PC-3 (cell line): ENCODE results near the gene VRK3. TPM values are rescaled to one million over a fixed set of nuclear protein-coding genes. Genes with fewer than 3 reads are reported as not detected.

Source experiments
- ATAC-seq: fragments of 200-7000 bp; cut with Tn5 transposase; 2 replicates; pipeline ENCODE4 v1.9.1; 2020; ENCODE audit warnings: mild to moderate bottlenecking, moderate library complexity
- BruUV-seq: library from RNA; stranded (reverse); fragments of 400-500 nt; replicated peaks from 2 replicates; lab custom pipeline; 2021; lab: Mats Ljungman, UMichigan
- CTCF ChIA-PET: fragments of 300-600 bp; sonication (Branson Sonifier 250); formaldehyde crosslinking; loops from one replicate; lab custom pipeline; 2022; ENCODE audit warnings: antibody characterized with exemption; lab: Charles Lee
- POLR2A ChIA-PET: fragments of 300-600 bp; sonication (Branson Sonifier 250); formaldehyde crosslinking; loops from one replicate; lab custom pipeline; 2022; ENCODE audit warnings: antibody characterized with exemption; ENCODE audit not compliant: unreplicated experiment; lab: Charles Lee
- DNase-seq: peaks from one replicate; pipeline ENCODE4 v3.0.0-alpha.2; 2015
- H2AFZ ChIP-seq: fragments of 300-600 bp; sonication (generic); 2 replicates; pipeline ENCODE4 v1.6.0; 2016; ENCODE audit warnings: antibody characterized with exemption, low read length
- H3F3A ChIP-seq: fragments of 300-600 bp; sonication (generic); one replicate; pipeline ENCODE4 v1.6.0; 2017; ENCODE audit warnings: antibody characterized with exemption, low read length, control low read depth, mild to moderate bottlenecking; ENCODE audit not compliant: unreplicated experiment
- H3K27ac ChIP-seq: fragments of 300-600 bp; sonication (generic); 2 replicates; pipeline ENCODE4 v1.5.1; 2016; ENCODE audit warnings: mild to moderate bottlenecking, low read length
- H3K27me3 ChIP-seq: fragments of 300-600 bp; sonication (generic); 2 replicates; pipeline ENCODE4 v1.6.1; 2016; ENCODE audit warnings: low read length, mixed read lengths
- H3K36me3 ChIP-seq: fragments of 300-600 bp; sonication (generic); 2 replicates; pipeline ENCODE4 v1.6.1; 2016; ENCODE audit warnings: low read depth, mixed run types, low read length, mixed read lengths
- H3K4me1 ChIP-seq: fragments of 300-600 bp; sonication (generic); 2 replicates; pipeline ENCODE4 v1.5.1; 2016; ENCODE audit warnings: low read length; ENCODE audit not compliant: insufficient read depth
- H3K4me2 ChIP-seq: fragments of 300-600 bp; sonication (generic); 2 replicates; pipeline ENCODE4 v1.6.0; 2016; ENCODE audit warnings: low read length
- H3K4me3 ChIP-seq: fragments of 300-600 bp; sonication (generic); 2 replicates; pipeline ENCODE4 v1.5.1; 2016; ENCODE audit warnings: mild to moderate bottlenecking, low read length, mixed read lengths
- H3K79me2 ChIP-seq: fragments of 300-600 bp; sonication (generic); 2 replicates; pipeline ENCODE4 v1.6.1; 2017; ENCODE audit warnings: low read length, mixed read lengths
- H3K9ac ChIP-seq: fragments of 300-600 bp; sonication (generic); 2 replicates; pipeline ENCODE4 v1.6.0; 2016; ENCODE audit warnings: mild to moderate bottlenecking, low read length
- H3K9me2 ChIP-seq: fragments of 300-600 bp; sonication (generic); replicated peaks from 2 replicates; pipeline ENCODE4 v1.6.1; 2016; ENCODE audit warnings: mixed run types, low read length, mixed read lengths
- H3K9me3 ChIP-seq: fragments of 300-600 bp; sonication (generic); 2 replicates; pipeline ENCODE4 v1.6.1; 2016; ENCODE audit warnings: low read length, mixed read lengths
- H4K20me1 ChIP-seq: fragments of 300-600 bp; sonication (generic); 2 replicates; pipeline ENCODE4 v1.6.1; 2016; ENCODE audit warnings: low read length, mixed read lengths
- CTCF ChIP-seq: fragments of 300-600 bp; sonication (generic); conservative IDR thresholded peaks from 2 replicates; pipeline ENCODE4 v1.5.1; 2017; ENCODE audit warnings: antibody characterized with exemption, low read depth, mild to moderate bottlenecking, low read length
- EZH2 ChIP-seq: fragments of 300-600 bp; sonication (generic); IDR thresholded peaks from one replicate; pipeline ENCODE4 v1.6.1; 2017; ENCODE audit warnings: antibody characterized with exemption, mild to moderate bottlenecking, low read length; ENCODE audit not compliant: unreplicated experiment
- EZH2phosphoT487 ChIP-seq: fragments of 300-600 bp; sonication (generic); IDR thresholded peaks from 2 replicates; pipeline ENCODE4 v1.6.1; 2018; ENCODE audit warnings: mild to moderate bottlenecking, antibody characterized with exemption, low read length, borderline replicate concordance
- intact Hi-C: fragments of 100-400 bp; cut with micrococcal nuclease; formaldehyde crosslinking; loops from 2 replicates; pipeline ENCODE4 v1.9.0; 2023
- total RNA-seq: library from RNA; depleted of rRNA; stranded (reverse); fragments of >200 nt; gene quantifications from 2 replicates; pipeline ENCODE4 v1.2.3, GENCODE V29; 2014

Gene VRK3
- total RNA-seq, 1 experiment from 2014 or later, result 36.3 TPM

GRCh38 chr19:49953416-49953815, 71.8 kb downstream of the VRK3 start:
- Histone ChIP-seq H3K27me3 (peaks cover 20% of the 10 kb centered on the region; the same call in 1 of the 2 replicates), H2AFZ (no peak overlapping the region), H3K36me3 (no peaks in the 10 kb centered on the region), H3F3A (no peaks in the 10 kb centered on the region), H3K9ac (no peak overlapping the region), H3K4me2 (no peak overlapping the region), H3K79me2 (no peaks in the 10 kb centered on the region), H3K9me3 (no peaks in the 10 kb centered on the region), H3K9me2 (no peaks in the 10 kb centered on the region), H3K27ac (no peak overlapping the region), H3K4me3 (no peak overlapping the region), H3K4me1 (no peaks in the 10 kb centered on the region), H4K20me1 (no peaks in the 10 kb centered on the region)
- intact Hi-C loops, result no loop called here
- BruUV-seq, result no TSS peak
- ChIA-PET CTCF (no interaction called here), POLR2A (no interaction called here)
- TF ChIP-seq EZH2phosphoT487 (no peak), CTCF (no peak), EZH2 (no peak)
- ATAC-seq, result no peak
- DNase-seq, result no peak

- BruUV-seq, result no TSS peak
These were observed 72.3 kb downstream of the VRK3 start for GRCh38 chr19:49952906-49953305.

More at GRCh38 chr19:49952906-49953305, 72.3 kb downstream of the VRK3 start:
- Histone ChIP-seq H3K4me3 (no peak overlapping the region), H3K9ac (no peak overlapping the region), H3K27me3 (peaks cover 20% of the 10 kb centered on the region; the same call in 1 of the 2 replicates), H3K27ac (no peak overlapping the region), H4K20me1 (no peaks in the 10 kb centered on the region), H3K9me3 (no peaks in the 10 kb centered on the region), H2AFZ (no peak overlapping the region), H3F3A (no peaks in the 10 kb centered on the region), H3K79me2 (no peaks in the 10 kb centered on the region), H3K4me2 (no peak overlapping the region), H3K36me3 (no peaks in the 10 kb centered on the region), H3K9me2 (no peaks in the 10 kb centered on the region), H3K4me1 (no peaks in the 10 kb centered on the region)
- intact Hi-C loops, result no loop called here
- no peak for TF ChIP-seq CTCF
- no peak for TF ChIP-seq EZH2phosphoT487
- TF ChIP-seq EZH2, result no peak
- POLR2A ChIA-PET, result no interaction called here
- DNase-seq (no peak), ATAC-seq (no peak)
- CTCF ChIA-PET, result no interaction called here
